Stimulated activated CD8-positive, alpha-beta memory T cell treated with anti-CD3 and anti-CD28 coated beads, Interleukin-12 subunit alpha, Interleukin-12 subunit beta, amount 100 ng/mL, for 24 hours (primary cell): ENCODE results near the gene HTRA3.
"Not testable (repeated sequence)": the region's sequence is repeated elsewhere in the genome, so short reads cannot be mapped to it uniquely, and the experiment has no call there.

ENCODE experiments used
- DNase-seq: peaks from one replicate; pipeline ENCODE4 v3.0.0-alpha.2; 2020; ENCODE audit errors: extremely low read depth

HTRA3 gene

GRCh38 chr4:8342651-8343261 is 73.2 kb downstream of the HTRA3 start:
- DNase-seq = no peak

GRCh38 chr4:8343262-8343966 is 73.9 kb downstream of the HTRA3 start:
- no peak for DNase-seq

DNA sequence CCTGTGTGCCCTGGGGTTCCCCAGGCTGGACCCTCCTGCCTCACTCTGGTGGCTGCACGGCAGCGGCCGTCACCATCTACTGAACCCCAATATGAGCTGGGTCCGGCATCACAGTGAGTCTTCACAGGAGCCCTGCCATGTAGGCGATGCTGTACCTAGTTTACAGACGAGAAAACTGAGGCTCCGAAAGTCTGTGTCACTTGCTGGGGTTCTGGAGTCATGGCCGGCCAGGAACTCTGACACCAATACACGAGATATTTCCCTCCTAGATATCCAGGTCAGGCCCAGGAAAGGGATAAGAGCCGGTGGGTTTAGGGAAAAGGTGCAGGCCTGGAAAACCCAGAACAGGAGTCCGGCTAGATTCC is 74.4 kb downstream of the HTRA3 start:
- no peak for DNase-seq

DNA sequence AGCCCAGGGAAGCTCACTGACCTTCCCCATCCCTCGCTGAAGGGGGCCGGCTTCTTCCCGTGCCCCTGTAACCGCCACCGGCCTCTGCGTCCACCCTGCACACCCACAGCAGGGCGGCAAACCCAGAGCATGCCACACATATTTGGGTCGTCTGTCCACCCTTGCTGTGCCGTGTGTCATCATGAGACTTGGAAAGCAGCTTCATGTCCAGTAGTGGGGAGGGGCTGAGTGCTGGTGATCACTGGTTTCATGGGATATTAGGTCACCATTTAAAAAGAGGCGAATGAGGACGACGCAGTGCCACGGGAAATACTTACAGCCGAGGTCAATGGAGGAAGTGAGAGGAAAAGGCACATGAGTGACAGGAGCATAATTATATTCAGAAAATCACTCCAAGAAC is 74.8 kb downstream of the HTRA3 start:
- no peak for DNase-seq

DNA sequence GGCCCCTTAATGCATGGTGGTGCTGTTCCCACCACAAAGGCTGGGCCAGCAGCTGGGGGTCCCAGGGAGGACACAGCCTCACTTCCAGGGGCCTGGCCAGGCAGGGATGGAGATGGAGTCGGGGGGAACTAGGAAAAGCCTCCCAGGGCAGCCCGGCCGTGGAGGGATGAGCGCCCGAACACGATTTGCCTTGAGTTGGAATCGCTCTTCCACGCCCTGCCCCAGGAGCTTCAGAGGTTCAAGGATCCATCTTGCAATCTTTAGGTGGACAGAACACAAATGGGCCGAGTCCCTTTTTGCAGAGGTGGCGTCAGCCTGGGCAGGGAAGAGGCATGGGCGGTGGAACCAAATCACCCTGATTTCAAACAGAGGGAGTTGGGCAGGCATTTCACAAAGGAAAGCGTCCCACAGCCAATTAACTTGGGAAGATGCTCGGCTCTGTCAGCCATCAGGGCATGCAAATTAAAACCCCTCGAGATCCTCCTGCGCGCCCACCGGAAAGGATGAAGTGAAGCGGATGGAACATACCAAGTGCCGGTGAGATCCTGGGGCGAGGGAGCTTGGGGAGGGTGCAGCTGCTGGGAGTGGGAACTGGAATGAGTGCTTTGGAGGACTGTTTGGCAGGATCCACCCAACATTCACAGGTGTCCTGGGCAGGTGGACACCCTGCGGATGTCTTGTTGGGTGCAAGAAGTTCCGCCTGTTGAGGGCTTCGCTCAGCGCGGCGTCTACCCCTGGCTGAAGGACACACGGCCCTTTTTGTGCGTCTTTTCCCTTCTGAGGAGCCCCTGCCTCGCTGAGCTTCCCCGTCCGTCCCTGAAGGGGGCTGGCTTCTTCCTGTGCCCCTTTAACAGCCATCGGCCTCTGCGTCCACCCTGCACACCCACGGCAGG is 75.7 kb downstream of the HTRA3 start:
- DNase-seq = no peak

- no peak for DNase-seq
Observed at GRCh38 chr4:8345946-8346814, 76.6 kb downstream of the HTRA3 start.

DNA sequence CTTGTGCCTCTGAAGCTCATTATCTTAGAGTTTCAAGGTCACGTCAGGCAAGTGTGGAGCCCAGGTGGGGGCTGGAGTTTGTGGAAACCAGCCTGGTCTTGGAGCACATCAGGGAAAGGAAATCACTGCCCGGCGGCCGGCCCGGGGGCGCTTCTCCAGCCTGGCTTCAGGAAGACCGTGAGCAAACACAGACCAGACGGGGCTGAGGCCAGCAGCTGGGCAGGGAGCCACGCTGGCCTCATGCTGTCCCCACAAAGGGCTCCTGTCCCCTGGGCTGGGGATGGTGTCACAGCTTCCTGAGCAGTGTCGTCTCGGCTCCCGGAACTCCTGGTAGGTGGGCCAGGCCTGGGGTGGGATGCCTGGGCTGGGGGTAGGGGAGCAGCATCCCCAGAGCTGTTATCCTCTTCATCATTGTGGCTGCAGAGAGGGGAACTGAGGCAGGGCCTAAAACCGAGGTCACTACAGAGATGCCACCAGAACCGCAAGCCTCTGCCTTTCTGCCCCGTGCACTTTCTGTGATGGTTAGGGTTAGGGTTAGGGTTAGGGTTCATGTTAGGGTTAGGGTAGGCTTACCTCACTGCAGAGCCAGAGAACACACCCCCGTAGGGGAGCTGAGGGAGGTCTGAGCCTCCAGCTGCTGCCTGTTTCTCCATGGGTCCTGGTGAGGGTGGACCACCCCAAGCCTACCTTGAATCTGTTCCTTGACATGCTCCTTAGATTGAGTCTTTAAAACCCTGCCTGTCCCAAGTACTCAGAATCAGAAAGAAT is 77.5 kb downstream of the HTRA3 start:
- DNase-seq = no peak

DNA sequence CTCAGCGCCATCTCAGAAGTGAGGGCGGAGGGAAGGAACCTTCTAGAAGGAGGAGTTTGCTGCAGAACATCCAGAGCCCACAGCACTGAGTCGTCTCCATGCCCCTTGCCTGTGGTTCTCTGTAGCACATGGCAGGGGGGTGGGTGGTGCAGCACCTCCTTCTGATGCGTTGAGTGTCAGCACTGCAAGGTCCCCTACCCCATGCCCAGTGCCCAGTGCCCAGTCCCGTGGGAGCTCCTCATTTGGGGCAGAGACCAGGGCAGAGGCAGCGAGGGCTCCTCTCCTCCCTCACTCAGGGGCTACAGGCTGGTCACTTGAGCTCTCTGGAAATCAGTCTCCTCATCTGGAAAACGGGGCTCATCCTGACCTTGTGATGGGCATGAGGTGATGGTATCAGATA is 78.1 kb downstream of the HTRA3 start:
- DNase-seq = no peak

DNA sequence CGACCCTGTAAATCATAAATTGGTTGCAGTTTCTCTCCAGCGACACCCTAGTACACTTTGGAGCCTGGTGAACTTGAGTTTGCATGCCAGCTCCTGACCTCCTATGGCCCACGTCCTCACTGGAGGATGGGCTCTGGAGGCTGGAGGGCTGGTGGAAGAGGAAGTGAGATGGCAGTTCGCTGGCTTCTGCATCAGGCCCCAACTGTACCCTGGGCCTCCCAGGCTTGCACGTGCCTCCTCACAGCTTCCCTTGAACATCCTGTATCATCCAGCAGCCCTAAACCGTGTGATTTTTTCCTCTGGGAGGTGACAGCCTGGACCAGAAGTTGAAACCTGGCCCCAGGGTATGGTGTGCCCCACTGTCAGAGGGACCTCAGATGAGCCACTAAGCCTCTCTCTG is 78.5 kb downstream of the HTRA3 start:
- DNase-seq = no peak

DNA sequence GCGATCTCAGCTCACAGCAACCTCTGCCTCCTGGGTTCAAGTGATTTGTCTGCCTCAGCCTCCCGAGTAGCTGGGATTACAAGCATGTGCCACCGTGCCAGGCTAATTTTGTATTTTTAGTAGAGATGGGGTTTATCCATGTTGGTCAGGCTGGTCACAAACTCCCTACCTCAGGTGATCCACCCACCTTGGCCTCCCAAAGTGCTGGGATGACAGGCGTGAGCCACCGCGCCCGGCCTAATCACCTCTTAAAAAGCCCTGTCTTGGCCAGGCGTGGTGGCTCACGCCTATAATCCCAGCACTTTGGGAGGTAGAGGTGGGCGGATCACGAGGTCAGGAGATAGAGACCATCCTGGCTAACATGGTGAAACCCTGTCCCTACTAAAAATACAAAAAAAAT is 79.7 kb downstream of the HTRA3 start:
- not testable (repeated sequence) for DNase-seq

DNA sequence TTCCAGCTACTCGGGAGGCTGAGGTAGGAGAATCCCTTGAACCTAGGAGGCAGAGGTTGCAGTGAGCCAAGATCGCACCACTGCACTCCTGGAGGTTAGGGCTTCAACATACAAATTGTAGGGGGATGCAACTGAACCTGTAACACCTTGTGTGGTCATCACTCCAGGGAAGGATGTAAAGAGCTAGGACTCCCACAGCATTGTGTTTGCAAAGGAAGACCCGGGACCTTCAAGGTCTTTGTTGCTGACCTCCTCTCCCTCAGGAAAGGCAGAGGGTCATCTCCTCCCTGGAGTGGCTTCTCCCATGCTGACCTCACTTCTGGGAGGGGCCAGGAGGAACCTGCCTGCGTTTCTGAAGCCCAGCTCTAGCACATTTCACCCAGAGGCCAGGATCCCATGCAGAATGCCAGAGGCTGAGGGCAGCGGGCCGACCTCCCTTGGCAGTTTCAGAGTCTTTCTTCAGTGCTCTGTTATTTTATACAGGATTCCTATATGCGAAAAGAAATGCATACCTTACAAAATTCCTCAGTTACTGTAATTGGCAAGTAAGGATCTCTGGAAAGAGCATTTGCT is 80.2 kb downstream of the HTRA3 start:
- no peak for DNase-seq

DNA sequence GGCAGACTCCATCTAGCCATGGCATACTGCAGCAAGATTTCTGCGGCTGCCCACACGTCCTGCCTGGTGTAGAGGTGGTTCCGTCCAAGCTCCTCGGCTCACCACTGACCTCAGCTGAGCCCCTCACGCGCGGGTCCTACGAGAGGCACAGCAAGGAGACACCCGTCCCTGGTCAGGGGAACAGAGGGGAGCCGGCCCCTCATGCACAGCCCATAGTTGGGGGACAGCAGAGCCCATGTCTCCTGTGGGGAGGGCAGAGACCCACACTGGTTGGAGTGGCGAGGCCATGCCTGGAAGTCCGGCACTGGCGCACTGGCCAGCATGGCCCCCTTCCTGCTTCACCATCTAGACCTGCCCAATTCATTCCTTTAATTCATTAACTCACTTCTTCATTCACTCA is 80.8 kb downstream of the HTRA3 start:
- no peak for DNase-seq

GRCh38 chr4:8350841-8351461 is 81.4 kb downstream of the HTRA3 start:
- DNase-seq = no peak

DNA sequence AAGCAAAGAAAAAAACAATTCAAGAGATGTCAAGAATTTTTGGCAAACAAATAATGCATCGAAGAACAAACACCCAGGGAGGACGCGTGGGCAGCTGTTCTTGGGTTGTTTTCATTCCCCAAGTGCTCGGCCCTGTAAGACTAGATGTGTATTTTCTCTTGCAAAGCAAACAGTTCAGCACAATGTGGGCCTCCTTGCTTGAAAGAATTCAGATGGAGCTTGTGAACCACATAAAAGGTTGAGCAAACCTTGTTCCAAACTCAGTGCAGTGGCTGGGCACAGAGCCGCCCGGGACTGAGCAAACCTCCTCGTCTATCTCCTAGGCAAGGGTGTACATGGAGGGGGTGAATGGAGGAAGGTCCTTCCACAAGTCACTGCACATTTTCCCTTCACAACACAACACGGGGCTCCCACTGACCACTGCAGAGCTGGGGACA is 82.4 kb downstream of the HTRA3 start:
- no peak for DNase-seq

GRCh38 chr4:8352368-8353157 is 83.0 kb downstream of the HTRA3 start:
- no peak for DNase-seq

DNA sequence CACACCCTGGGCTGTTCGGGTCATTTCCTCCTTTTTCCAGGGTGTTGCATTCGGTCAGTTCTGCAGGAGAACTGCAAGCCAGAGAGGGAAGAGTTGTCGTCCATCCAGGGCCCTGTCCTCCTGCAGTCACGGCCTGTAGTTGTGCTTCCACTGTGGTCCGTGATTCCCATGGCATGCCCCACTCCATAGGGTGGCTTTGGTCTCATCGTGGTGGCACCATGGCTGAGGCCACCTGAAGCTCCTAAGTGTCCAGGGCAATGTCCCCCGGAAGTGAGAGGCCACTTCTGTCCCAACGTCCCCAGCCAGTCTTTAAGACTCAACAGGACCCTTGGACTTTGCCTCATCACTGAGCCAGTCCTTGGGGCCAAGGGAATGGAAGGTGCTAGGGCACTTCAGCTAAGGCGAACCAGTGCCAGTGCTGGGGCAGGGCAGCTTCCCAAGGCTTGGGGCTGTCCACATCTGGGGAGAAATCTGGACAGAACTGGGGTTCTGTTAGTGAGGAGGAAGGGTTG is 83.7 kb downstream of the HTRA3 start:
- no peak for DNase-seq

DNA sequence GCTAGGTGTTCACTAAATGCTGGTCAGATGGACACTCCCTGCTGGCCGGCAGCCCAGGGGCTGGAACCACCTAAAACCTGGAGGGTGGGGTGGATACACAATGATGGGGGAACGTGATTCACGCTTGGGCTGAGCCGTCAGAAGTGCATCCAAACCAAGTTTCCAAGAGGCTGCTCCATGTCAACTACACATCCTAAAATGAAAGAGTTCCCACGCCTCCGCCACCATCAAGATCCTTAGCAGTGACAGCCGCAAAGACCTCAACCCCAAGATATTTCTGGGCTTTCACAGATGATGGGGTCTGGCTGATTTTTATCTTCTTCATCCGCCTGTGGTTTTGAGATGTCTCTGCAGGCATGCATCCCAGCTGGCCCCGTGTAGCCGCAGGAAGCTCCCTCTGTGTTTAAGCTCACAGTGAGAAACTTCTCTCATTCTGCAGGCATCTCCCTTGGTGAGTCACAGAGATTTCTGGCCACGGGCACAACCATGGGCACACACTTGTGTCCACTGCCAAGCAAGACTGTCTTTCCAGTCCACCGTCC is 84.4 kb downstream of the HTRA3 start:
- DNase-seq = no peak

- no peak for DNase-seq
Observed at GRCh38 chr4:8355306-8355705, 85.8 kb downstream of the HTRA3 start.
